A204.1 (cell line): ENCODE data around the gene CYSRT1.

Experiments used
- FAIRE-seq: peaks from 2 replicates; lab custom pipeline; 2012; peaks lifted over from hg19 to GRCh38; lab: Jason Lieb, UNC

CYSRT1 gene

DNA sequence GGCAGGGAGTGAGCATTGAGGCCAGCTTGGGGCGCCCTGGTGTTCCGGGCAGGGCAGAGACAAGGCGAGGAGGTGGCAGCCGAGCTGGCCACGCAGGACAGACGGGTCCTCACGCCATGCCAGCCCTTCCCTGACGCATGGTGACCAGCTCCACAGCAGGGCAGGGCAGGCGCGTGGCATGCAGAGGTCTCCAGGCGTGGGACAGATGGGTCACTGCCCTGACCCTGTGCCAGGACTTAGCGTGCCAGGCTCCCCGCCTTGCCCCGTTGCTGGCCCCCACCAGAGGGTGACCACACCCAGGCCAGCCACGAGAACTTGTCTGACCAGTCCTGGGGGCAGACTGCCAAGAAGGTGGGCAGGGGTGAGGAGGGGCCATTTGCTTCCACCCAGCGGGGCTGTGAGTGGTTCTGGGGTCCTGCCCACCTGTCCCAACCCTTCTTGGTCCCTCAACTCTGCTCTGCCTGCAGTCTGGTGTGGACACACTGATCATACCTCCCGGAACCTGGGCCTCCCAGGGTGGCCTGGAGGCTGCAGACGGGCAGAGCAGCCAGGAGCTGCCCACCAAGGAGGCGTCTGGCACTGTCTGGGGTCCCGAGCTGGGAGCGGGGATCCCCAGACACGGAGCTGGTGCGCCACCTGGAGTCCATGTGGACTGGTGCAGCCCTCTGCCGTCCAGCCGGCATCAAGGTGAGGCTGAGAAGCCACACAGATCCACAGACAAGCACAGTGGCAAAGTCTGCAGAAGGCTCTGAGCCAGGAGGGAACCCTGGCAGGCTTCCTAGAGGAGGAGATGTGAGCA is 2.3 kb downstream of the CYSRT1 start, which contains the start of gene RNF224:
RNF224 (plus strand) TSS at position 449 of the 799 bp plus-strand sequence. CDS start 834 bp downstream, outside the sequence.
- FAIRE-seq, result no peak

- no peak for FAIRE-seq
These were observed 3.0 kb downstream of the CYSRT1 start for GRCh38 chr9:137227853-137228505.

DNA sequence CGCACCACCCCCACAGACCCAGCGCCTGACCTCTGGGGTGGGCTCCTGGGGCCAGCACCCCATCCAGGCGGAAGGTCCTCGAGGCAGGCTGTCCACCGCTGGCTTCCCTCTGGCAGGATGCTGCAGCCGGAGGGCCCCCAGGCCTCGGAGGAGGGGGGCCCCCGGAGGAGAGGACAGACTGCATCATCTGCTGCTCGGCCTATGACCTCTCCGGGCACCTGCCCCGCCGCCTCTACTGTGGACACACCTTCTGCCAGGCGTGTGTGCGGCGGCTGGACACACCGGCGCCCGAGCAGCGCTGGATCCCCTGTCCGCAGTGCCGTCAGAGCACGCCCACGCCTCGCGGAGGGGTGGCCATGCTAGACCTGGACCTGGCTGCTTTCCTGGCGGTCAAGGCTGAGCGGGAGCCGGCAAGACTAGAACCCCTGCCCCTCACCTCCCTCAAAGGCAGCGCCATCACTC is 3.6 kb downstream of the CYSRT1 start:
- no peak for FAIRE-seq

DNA sequence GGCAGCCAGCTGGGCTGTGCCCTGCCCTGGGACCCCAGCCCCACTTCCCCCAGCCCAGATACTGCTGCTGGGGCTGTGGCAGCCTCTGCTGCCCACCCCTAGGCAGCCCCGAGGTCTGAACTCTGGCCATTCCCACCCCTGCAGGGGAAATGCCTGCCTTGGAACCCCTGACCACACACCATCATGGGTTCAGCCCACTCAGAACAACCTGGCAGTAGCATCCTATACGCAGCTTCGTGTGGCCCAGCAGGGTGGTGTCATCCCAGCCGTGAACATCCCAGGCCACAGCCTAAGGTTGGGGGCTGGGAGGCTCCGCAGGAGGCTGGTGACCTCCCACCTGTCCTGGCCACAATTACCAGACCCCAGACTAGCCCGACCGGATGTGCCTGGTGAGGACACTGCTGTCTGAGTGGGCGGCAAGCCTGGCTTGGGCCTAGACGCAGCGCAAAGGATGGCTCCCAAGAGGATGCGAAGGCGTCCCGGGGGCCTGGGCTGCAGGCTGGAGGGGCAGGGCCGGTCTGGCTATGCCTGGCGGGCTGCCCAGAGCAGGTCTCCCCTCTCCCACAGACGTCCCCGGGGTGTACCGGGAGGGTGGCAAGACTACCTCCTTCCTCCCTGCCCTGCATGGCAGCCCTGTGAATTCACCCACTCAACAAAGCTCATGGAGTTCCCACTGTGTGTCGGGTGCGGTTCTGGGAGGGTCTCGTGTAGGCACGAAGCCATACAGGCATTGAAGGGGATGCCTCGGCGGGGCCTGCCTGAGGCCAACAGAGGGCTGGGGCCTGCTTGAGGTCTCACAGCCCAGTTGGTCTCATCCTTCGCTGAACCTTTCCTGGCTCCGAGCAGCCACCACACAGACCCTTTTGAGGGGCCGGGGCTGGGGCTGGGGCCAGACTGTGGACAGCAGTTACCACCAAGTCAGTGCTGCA is 4.3 kb downstream of the CYSRT1 start:
- no peak for FAIRE-seq

- FAIRE-seq, result no peak
These were observed 5.1 kb downstream of the CYSRT1 start for GRCh38 chr9:137229903-137230704.

GRCh38 chr9:137230705-137231371 is 5.9 kb downstream of the CYSRT1 start, which contains the start of gene SLC34A3:
SLC34A3 (plus strand) TSS chr9:137230901; CDS start chr9:137231703, 802 bp downstream.
- no peak for FAIRE-seq

GRCh38 chr9:137231372-137232039 is 6.5 kb downstream of the CYSRT1 start:
- FAIRE-seq, result no peak

- no peak for FAIRE-seq
These were observed 7.1 kb downstream of the CYSRT1 start for GRCh38 chr9:137232101-137232500.

- FAIRE-seq, result no peak
These were observed 7.5 kb downstream of the CYSRT1 start for GRCh38 chr9:137232510-137232909.

- no peak for FAIRE-seq
These were observed 8.4 kb downstream of the CYSRT1 start for GRCh38 chr9:137233143-137233980.

GRCh38 chr9:137234055-137234697 is 9.2 kb downstream of the CYSRT1 start:
- FAIRE-seq, result no peak

DNA sequence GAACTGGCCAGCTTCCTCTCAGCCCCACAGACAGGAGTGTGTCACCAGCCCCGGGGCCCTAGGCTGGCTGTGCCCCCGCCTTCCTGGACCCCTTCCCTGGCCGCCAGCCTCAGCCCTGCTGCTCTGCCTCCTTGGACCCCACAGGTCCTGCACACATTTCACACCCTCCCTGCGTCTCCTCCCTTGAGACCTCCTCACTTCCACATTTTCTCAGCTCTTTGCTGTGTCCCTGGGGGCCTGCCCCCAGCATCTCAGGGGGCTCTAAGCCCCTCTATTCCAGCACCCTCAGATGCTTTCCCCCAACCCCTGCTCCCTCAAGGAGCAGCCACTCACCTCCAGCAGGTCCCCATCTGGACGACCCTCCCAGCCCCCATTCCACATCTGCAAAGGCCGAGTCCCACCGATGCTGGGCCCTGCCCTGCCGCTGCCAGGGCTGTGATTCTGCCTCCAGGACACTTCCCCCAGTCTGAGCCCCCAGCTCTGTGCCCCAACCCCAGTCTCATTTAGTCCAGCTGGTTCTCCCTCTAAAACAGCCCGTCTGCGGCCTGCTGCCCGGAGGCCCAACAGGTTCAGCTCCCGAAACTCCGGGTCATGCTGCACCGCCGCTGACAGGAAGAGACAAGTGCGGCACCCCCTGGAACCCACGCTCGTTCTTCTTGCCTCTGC is 9.9 kb downstream of the CYSRT1 start:
- FAIRE-seq, result no peak

GRCh38 chr9:137235424-137236237 is 10.7 kb downstream of the CYSRT1 start:
- no peak for FAIRE-seq

- FAIRE-seq, result no peak
These were observed 11.4 kb downstream of the CYSRT1 start for GRCh38 chr9:137236238-137236935.

GRCh38 chr9:137236936-137237421 is 12.0 kb downstream of the CYSRT1 start:
- no peak for FAIRE-seq
